ENCODE results near the gene SCYL2.

GRCh38 chr12:100359822-100360221, 92.8 kb downstream of the SCYL2 start:
- TF ChIP-seq POLR2A (IDR thresholded peaks at IDR 0.05) (no peak), CTCF (IDR thresholded peaks at IDR 0.05) (no peak)

Data from body of pancreas (tissue), 4 donors.